AG09319 (cell line): ENCODE data around the gene HIPK2.

ENCODE experiments used
- DNase-seq: peaks from one replicate; pipeline ENCODE4 v3.0.0-alpha.2; 2010; ENCODE audit warnings: low read depth; ENCODE audit errors: extremely low read depth
- TF ChIP-seq, protein P1 (sequence below): IDR thresholded peaks from 2 replicates; pipeline ENCODE4 v1.5.1; 2011; ENCODE audit warnings: low read depth, mild to moderate bottlenecking, inconsistent platforms, low read length, moderate library complexity

The HIPK2 gene

GRCh38 chr7:139654276-139655181 is 123.3 kb downstream of the HIPK2 start:
- no peak for DNase-seq

GRCh38 chr7:139651914-139652313 is 125.9 kb downstream of the HIPK2 start:
- TF ChIP-seq, protein P1, sequence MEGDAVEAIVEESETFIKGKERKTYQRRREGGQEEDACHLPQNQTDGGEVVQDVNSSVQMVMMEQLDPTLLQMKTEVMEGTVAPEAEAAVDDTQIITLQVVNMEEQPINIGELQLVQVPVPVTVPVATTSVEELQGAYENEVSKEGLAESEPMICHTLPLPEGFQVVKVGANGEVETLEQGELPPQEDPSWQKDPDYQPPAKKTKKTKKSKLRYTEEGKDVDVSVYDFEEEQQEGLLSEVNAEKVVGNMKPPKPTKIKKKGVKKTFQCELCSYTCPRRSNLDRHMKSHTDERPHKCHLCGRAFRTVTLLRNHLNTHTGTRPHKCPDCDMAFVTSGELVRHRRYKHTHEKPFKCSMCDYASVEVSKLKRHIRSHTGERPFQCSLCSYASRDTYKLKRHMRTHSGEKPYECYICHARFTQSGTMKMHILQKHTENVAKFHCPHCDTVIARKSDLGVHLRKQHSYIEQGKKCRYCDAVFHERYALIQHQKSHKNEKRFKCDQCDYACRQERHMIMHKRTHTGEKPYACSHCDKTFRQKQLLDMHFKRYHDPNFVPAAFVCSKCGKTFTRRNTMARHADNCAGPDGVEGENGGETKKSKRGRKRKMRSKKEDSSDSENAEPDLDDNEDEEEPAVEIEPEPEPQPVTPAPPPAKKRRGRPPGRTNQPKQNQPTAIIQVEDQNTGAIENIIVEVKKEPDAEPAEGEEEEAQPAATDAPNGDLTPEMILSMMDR: no peak
- DNase-seq: no peak

More at GRCh38 chr7:139654276-139655181, 123.3 kb downstream of the HIPK2 start:
- TF ChIP-seq, protein P1: no peak

- TF ChIP-seq, protein P1: no peak
- DNase-seq: no peak
Observed at GRCh38 chr7:139651308-139651707, 126.5 kb downstream of the HIPK2 start.

- TF ChIP-seq, protein P1: no peak
- no peak for DNase-seq
Observed at GRCh38 chr7:139650429-139651100, 127.2 kb downstream of the HIPK2 start.

DNA sequence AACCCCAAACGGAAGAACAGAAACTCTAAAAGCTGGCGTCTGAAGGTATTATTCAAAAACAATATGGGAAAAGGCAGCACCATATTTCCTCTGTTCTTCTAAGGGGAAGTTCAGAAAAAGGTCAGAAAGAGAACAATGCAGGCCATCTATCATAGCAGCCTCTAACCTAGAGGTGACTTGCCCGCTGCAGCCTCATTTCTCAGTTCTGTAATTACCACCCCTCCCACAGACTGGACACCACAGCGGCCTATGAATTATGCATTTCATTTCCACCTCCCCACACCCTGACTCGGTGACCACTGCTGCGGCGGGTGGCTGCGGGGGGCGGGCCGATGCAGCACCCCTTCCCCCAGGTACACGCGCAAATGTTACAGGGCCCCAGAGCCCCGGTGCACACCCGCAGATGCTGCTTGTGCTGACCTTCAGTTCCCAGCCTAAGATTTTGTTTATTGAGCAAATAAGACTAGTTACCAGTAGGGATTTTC is 128.8 kb downstream of the HIPK2 start:
- DNase-seq: no peak
- TF ChIP-seq, protein P1: no peak

DNA sequence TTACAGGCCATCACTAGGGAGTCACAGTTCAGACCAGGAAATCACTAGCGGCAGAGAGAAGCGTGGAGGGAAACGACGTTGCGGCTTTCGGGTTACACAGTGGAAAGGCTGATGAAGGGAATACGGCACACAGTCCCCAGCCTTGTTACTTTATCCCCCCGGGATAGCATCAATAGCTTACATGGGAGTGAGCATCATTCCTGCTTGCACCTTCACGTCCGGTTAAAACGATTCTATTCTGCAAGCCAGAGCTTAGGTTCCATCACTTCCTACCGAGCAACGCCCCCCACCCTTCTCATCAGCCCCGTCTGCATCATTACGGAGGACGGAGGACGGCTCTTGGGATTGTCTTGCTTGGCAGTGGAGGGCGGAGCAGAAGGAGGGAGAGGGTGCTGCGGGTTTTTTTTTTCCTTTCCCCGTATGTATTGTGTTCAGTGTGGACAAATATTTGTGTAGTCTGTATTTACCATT is 129.4 kb downstream of the HIPK2 start:
- no peak for DNase-seq
- TF ChIP-seq, protein P1: no peak
